ENCODE measurements around the gene ZNF625. TPM values are rescaled to one million over a fixed set of nuclear protein-coding genes. Genes with fewer than 3 reads are reported as not detected.

Gene ZNF625
- total RNA-seq, 1 experiment from 2014 or later: 12.4 TPM

Other genes with a start within 250 kb of the ZNF625 start
- 19.3 and 24.5 TPM in 2 replicates for gene ZNF700, start 231.6 kb downstream of the ZNF625 start, total RNA-seq (2014; rRNA removed; shearing (Covaris generic); ENCODE audit: low replicate concordance)
- 0.22 and 0.40 TPM in 2 replicates for gene ZNF763, start 191.7 kb downstream of the ZNF625 start, total RNA-seq (2014; rRNA removed; shearing (Covaris generic); ENCODE audit: low replicate concordance)
- 15.7 and 16.1 TPM in 2 replicates for gene ZNF433, start 121.1 kb downstream of the ZNF625 start, total RNA-seq (2014; rRNA removed; shearing (Covaris generic); ENCODE audit: low replicate concordance)
- 0.13 and 1.1 TPM in 2 replicates for gene ZNF878, start 103.8 kb downstream of the ZNF625 start, total RNA-seq (2014; rRNA removed; shearing (Covaris generic); ENCODE audit: low replicate concordance)
- gene ZNF844, start 92.0 kb downstream of the ZNF625 start, total RNA-seq (2014; rRNA removed; shearing (Covaris generic); ENCODE audit: low replicate concordance): 1.7 and 8.0 TPM in 2 replicates
- 7.5 and 36.6 TPM in 2 replicates for gene ZNF20, start 16.4 kb downstream of the ZNF625 start, total RNA-seq (2014; rRNA removed; shearing (Covaris generic); ENCODE audit: low replicate concordance)
- gene ZNF136, start 6.4 kb upstream of the ZNF625 start, total RNA-seq (2014; rRNA removed; shearing (Covaris generic); ENCODE audit: low replicate concordance): 5.1 and 15.1 TPM in 2 replicates
- gene ZNF44, start 138.1 kb upstream of the ZNF625 start, total RNA-seq (2014; rRNA removed; shearing (Covaris generic); ENCODE audit: low replicate concordance): 7.7 and 10.2 TPM in 2 replicates
- gene ZNF563, start 176.9 kb upstream of the ZNF625 start, total RNA-seq (2014; rRNA removed; shearing (Covaris generic); ENCODE audit: low replicate concordance): 4.3 and 31.8 TPM in 2 replicates
- gene ZNF442, start 208.9 kb upstream of the ZNF625 start, total RNA-seq (2014; rRNA removed; shearing (Covaris generic); ENCODE audit: low replicate concordance): 4.5 and 4.8 TPM in 2 replicates
- gene ZNF799, start 244.5 kb upstream of the ZNF625 start, total RNA-seq (2014; rRNA removed; shearing (Covaris generic); ENCODE audit: low replicate concordance): 5.2 and 22.6 TPM in 2 replicates